ENCODE results near the gene OR5A2.

DNA sequence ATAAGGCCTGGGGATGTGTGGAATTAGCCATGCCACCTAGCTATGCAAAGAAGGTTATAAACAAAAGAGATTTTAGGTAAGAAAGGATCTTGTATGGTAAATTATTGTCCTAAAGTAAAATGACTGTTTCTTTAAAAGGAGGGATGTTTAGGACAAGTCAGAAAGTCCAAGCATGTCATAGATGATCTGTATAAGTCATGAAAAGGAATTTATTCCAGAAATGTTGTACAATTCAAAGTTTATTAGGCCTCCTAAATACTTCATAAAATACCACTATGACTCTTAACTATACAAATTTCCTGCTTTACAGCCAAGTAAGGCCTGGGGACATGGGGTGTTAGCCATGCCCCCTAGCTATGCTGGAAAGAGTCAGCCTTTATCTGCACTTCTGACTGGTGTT, 22.7 kb downstream of the OR5A2 start:
- TF ChIP-seq, protein P1, sequence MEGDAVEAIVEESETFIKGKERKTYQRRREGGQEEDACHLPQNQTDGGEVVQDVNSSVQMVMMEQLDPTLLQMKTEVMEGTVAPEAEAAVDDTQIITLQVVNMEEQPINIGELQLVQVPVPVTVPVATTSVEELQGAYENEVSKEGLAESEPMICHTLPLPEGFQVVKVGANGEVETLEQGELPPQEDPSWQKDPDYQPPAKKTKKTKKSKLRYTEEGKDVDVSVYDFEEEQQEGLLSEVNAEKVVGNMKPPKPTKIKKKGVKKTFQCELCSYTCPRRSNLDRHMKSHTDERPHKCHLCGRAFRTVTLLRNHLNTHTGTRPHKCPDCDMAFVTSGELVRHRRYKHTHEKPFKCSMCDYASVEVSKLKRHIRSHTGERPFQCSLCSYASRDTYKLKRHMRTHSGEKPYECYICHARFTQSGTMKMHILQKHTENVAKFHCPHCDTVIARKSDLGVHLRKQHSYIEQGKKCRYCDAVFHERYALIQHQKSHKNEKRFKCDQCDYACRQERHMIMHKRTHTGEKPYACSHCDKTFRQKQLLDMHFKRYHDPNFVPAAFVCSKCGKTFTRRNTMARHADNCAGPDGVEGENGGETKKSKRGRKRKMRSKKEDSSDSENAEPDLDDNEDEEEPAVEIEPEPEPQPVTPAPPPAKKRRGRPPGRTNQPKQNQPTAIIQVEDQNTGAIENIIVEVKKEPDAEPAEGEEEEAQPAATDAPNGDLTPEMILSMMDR (IDR thresholded peaks at IDR 0.05; ENCODE audit: low read depth, low read length, poor library complexity, severe bottlenecking), result no peak
- TF ChIP-seq EZH2phosphoT487 (IDR thresholded peaks at IDR 0.05; ENCODE audit: borderline replicate concordance, low read length), result no peak

All from DOHH2 (cell line).